ENCODE measurements around the gene CENPH. TPM values are rescaled to one million over a fixed set of nuclear protein-coding genes. Genes with fewer than 3 reads are reported as not detected.
"Not testable (repeated sequence)": the region's sequence is repeated elsewhere in the genome, so short reads cannot be mapped to it uniquely, and the experiment has no call there.

Gene CENPH, protein sequence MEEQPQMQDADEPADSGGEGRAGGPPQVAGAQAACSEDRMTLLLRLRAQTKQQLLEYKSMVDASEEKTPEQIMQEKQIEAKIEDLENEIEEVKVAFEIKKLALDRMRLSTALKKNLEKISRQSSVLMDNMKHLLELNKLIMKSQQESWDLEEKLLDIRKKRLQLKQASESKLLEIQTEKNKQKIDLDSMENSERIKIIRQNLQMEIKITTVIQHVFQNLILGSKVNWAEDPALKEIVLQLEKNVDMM
- total RNA-seq: 3.1 TPM
- long read RNA-seq, partial matches to known transcripts: 0 of 3 reads
- long read RNA-seq, other reads (novel, unspliced or antisense): 0 of 3 reads

GRCh38 chr5:69189162-69190086 lies at the start of gene CENPH:
Gene CENPH (plus strand): TSS chr5:69189583. CDS start chr5:69189635, 52 bp downstream.
- intact Hi-C loops (cut with micrococcal nuclease): no loop called here
- peaks cover 20% of the 10 kb centered on the region for H3K4me1 ChIP-seq
- H3K27me3 ChIP-seq (ENCODE audit: low read depth): no peaks in the 10 kb centered on the region
- peak; percentile 86 for DNase-seq
- H3K27ac ChIP-seq (replicated peaks): peak within 1 kb of the TSS; percentile 82
- no peaks in the 10 kb centered on the region for H3K36me3 ChIP-seq
- no peak for TF ChIP-seq CTCF (IDR thresholded peaks at IDR 0.05; ENCODE audit: borderline replicate concordance)
- H3K9me3 ChIP-seq (replicated peaks): no peaks in the 10 kb centered on the region
- peak within 1 kb of the TSS; percentile 93 for H3K4me3 ChIP-seq

DNA sequence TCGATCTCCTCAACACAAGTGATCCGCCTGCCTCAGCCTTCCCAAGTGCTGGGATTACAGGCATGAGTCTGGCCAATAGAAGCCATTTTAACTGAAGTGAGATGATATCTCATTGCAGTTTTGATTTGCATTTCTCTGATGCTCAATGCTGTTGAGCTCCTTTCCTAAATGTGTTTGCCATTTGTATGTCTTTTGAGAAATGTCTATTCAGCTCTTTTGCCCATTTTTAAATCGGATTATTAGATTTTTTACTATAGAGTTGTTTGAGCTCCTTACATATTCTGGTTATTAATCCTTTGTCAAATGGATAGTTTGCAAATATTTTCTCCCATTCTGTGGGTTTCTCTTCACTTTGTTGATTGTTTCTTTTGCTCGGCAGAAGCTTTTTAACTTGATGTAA lies 49.1 kb upstream of the CENPH start:
- H3K9me3 ChIP-seq (replicated peaks): peaks cover 16% of the 10 kb centered on the region
- H3K36me3 ChIP-seq; H3K4me3 ChIP-seq; H3K27me3 ChIP-seq (ENCODE audit: low read depth); H3K4me1 ChIP-seq; DNase-seq; H3K27ac ChIP-seq (replicated peaks); intact Hi-C loops (cut with micrococcal nuclease): not testable (repeated sequence)

DNA sequence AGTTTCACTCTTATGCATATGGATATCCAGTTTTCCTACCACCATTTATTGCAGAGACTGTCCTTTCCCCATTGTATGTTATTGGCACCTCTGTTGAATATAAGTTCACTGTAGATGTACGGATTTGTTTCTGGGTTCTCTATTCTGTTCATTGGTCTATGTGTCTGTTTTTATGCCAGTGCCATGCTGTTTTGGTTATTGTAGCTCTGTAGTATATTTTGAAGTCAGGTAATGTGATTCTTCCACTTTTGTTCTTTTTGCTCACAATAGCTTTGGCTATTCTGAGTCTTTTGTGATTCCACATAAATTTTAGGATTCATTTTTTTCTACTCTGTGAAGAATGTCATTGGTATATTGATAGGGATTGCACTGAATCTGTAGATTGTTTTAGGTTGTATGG lies 48.6 kb upstream of the CENPH start:
- H3K4me3 ChIP-seq: no peak overlapping the region
- intact Hi-C loops (cut with micrococcal nuclease): no loop called here
- H3K27ac ChIP-seq (replicated peaks): no peak overlapping the region
- no peak for TF ChIP-seq CTCF (IDR thresholded peaks at IDR 0.05; ENCODE audit: borderline replicate concordance)
- peaks cover 16% of the 10 kb centered on the region for H3K9me3 ChIP-seq (replicated peaks)
- H3K4me1 ChIP-seq: no peaks in the 10 kb centered on the region
- H3K36me3 ChIP-seq: no peaks in the 10 kb centered on the region
- no peak for DNase-seq
- H3K27me3 ChIP-seq (ENCODE audit: low read depth): no peaks in the 10 kb centered on the region

- H3K4me1 ChIP-seq; DNase-seq; H3K27ac ChIP-seq (replicated peaks); H3K4me3 ChIP-seq; H3K27me3 ChIP-seq (ENCODE audit: low read depth); H3K36me3 ChIP-seq; H3K9me3 ChIP-seq (replicated peaks); intact Hi-C loops (cut with micrococcal nuclease): not testable (repeated sequence)
Measured at GRCh38 chr5:69148576-69148975, 40.8 kb upstream of the CENPH start.

DNA sequence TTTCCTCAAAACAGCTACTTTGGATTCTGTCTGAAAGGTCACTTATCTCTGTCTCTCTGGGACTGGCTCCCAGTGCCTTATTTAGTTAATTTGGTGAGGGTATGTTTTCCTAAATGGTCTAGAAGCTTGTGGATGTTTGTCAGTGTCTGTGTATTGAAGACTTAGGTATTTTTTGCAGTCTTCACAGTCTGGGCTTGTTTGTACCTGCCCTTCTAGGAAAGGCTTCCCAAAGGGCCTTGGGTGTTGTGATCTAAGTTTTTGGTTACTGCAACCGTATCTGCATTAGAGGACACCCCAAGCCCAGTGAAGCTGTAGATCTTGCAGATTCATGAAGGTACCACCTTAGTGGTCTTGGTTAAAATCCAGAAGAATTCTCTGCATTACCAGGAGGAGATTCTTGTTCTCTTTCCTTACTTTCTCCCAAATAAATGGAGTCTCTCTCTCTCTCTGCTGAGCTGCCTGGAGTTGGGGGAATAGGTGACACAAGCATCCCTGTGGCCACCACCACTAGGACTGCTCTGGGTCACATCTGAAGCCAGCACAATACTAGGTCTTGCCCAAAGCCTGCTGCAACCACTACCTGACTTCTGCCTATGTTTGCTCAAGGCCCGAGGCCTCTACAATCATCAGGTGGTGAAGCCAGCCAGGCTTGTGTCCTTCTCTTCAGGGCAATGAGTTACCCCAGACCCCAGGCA lies 40.3 kb upstream of the CENPH start:
- no peak overlapping the region for H3K4me3 ChIP-seq
- no peak for TF ChIP-seq CTCF (IDR thresholded peaks at IDR 0.05; ENCODE audit: borderline replicate concordance)
- H3K27me3 ChIP-seq (ENCODE audit: low read depth): no peaks in the 10 kb centered on the region
- no peaks in the 10 kb centered on the region for H3K36me3 ChIP-seq
- intact Hi-C loops (cut with micrococcal nuclease): no loop called here
- H3K9me3 ChIP-seq (replicated peaks): no peaks in the 10 kb centered on the region
- DNase-seq: no peak
- no peak overlapping the region for H3K27ac ChIP-seq (replicated peaks)
- no peaks in the 10 kb centered on the region for H3K4me1 ChIP-seq

DNA sequence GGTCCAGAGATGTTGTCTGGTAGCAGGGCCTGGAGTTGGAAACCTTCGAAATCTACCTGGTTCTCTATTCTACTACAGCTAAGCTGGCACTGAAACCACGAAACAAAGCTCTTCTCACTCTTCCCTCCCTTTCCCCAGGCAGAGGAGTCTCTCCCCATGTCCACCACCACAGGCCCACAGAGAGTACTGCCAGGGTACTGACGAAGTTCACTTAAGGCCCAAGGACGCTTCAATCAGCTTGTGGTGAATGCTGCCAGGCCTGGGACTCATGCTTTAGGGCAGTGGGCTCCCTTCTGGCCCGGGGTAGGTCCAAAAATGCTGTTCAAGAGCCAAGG lies 39.7 kb upstream of the CENPH start:
- no peak for TF ChIP-seq CTCF (IDR thresholded peaks at IDR 0.05; ENCODE audit: borderline replicate concordance)
- Histone ChIP-seq H3K4me1 (no peaks in the 10 kb centered on the region), H3K4me3 (no peak overlapping the region), H3K36me3 (no peaks in the 10 kb centered on the region), H3K9me3 (replicated peaks) (no peaks in the 10 kb centered on the region), H3K27me3 (ENCODE audit: low read depth) (no peaks in the 10 kb centered on the region), H3K27ac (replicated peaks) (no peak overlapping the region)
- DNase-seq: no peak
- intact Hi-C loops (cut with micrococcal nuclease): no loop called here
